ENCODE results near the gene RAD54L.

RAD54L gene

DNA sequence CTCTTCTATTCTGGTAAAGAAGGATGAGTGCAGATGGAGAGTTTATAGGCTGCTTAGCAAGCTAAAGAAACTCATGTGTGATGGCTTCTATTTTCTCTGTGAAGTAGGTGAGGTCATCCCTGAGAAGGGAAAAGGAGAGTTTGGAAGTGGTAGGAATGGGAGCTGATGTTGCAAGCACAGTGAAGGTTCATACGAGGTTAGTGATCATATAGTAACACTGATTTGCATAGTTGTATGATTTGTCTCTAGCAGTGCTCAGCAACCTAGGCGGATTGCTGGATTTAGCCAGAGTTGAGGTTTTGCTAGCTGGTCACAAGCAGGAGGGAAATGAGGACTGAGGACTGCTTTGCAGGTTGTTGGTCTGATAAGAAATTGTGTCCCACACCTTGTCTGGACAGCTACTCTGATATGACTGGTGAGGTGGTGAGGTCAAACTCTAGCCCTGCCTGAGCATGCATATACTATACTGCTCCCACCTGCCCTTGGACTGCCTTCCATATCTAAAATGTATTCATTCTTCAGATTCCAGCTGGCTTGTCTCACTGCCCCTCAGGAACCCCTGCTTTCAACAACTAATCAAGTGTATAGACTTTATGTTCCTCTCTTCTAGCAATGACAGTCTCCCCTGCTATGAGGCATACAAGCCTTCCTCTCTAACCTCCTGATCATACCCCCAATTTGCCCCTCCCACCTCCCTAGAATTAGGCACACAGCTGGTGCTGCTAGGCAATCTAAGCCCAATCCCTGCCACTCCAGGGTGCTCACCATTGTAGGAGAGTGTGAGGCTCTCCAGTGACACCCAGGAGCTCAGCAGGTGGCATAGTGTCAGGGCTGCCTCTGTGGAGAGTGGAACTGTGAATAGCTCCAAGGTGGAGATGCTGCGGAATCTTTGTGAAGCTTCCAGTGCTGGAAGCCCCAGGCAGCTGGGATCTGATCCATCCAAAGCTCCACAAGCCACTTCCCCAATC is 37.3 kb downstream of the RAD54L start:
- no peak for DNase-seq (ENCODE audit: low read depth, low spot score)

DNA sequence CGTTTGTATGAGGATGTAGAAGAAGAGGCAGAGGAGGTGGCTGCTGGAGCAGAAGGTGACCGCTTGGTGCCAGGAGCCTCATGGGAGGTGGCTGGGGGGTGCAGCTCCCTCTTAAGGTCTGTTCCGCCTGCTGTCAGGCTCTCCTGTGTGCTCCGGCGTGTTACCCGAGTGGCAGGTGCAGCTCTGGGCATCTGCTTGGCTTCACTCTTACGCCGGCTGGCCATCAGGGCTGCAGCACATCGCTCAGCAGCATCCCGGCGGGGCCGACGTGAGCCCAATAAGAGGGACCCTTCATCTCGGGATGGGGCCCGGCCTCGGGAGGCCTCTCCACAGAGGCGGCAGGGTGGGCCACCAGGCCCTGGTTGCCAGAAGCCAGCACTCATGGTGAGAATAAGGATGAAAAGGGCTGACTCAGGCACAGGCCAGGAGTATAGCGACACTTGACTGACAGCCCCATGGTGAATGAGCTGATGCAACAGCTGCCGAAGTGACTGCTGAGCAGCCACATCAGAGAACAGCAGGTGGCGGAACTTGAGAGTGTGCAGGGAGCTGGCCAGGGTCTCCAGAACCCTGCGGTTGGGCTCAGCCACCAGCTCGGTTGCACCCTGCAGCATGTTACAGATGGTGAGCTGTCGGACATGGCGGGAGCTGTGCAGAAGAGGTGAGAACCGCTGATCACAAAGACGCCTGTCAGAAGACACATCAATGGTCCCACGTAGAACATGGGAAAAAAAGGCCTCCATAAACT is 38.3 kb downstream of the RAD54L start:
- no peak for DNase-seq (ENCODE audit: low read depth, low spot score)

DNA sequence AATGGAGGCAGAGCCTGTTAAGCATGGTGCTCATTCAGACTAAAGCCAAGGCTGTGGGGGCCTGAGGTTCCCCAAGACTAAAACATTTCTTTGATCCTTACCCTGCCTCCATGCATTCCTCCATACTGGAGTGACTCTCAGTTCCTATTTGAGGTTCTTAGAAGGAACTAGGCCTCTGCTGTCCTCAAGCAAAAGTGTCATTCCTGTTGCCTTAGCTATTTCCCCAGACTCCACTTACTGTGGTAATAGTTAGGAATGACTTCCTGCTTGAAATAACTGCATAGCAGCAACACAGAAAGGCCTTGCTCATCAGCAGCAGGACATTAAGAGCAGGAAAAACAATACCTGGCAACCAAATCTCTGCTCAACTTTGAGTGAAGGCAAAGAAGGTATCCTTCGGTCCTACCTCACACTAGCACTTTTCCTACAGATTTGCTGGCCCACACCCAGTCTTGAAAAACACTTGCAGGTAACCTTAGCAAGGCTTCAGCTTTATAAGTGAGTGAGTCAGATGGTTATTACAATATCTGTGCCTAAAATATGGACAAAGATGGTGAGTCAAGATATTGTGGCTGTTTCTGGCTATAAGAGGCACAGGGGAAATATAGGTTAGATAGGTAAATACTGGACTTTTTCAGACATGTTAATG is 41.0 kb downstream of the RAD54L start:
- no peak for DNase-seq (ENCODE audit: low read depth, low spot score)

DNA sequence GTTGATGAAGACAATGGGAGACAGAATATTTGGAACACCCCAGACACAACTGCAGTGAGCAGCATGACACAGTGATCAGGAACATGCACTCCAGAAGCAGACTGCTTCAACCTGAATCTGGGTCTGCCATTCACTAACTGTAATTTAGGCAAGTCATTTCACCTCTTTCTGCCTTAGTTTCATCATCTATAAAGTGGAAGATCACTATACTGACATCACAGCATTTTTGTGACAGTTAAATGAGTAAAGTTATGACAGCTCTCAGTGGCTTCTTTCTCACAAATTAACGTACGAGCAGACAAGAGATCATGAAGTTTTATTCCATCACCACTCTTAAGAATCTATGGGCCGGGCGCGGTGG is 41.6 kb downstream of the RAD54L start:
- DNase-seq (ENCODE audit: low read depth, low spot score): no peak

DNA sequence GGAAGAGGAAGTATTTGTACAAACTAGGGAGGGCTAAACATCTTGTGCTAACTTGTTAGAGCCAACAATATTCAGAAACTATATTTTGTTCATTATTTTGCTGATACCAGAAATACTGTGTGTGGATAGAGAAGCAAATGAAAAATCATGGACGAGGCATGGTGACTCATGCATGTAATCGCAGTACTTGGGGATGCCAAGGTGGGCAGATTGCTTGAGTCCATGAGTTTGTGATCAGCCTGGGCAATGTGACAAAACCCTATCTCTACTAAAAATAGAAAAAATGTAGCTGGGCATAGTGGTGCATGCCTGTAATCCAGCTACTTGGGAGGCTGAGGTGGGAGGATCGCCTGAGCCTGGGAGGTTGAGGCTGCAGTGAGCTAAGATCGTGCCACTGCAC is 42.4 kb downstream of the RAD54L start:
- no peak for DNase-seq (ENCODE audit: low read depth, low spot score)

DNA sequence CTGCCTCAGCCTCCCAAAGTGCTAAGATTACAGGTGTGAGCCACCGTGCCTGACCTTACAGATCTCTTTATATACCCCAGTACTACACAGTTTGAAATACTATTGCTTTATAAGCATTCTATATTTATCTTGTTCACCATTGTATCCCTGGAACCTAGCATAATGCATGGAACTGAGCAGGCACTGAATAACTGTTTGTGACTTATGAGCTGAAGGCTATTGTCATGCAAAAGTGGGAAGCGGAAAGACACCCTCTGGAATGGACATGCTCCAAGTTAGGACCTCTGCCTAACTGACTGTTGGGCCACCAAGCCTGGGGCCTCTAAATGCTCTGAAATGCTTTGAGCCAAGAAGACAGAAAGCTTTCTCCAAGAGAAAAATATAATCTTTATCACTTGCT is 47.7 kb downstream of the RAD54L start:
- DNase-seq (ENCODE audit: low read depth, low spot score): no peak

DNA sequence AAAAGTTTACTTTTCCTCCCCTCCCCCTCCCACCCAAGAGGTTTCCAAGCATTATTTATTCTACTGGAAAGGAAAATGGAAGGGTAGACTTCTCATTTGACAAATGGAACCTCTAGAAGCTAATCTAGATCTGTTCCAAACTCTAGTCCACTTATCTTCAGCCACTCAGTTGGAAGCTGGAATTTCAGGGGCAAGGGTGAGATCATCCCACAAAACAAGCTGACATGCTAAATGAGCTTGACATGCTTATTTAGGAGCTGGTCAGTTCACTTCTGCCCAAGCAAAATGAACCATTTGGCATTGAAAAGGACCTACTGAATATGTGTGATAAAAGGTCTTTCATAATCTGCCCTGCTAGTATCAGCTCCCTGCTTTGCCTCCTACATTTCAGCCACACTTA is 50.8 kb downstream of the RAD54L start:
- DNase-seq (ENCODE audit: low read depth, low spot score): no peak

DNA sequence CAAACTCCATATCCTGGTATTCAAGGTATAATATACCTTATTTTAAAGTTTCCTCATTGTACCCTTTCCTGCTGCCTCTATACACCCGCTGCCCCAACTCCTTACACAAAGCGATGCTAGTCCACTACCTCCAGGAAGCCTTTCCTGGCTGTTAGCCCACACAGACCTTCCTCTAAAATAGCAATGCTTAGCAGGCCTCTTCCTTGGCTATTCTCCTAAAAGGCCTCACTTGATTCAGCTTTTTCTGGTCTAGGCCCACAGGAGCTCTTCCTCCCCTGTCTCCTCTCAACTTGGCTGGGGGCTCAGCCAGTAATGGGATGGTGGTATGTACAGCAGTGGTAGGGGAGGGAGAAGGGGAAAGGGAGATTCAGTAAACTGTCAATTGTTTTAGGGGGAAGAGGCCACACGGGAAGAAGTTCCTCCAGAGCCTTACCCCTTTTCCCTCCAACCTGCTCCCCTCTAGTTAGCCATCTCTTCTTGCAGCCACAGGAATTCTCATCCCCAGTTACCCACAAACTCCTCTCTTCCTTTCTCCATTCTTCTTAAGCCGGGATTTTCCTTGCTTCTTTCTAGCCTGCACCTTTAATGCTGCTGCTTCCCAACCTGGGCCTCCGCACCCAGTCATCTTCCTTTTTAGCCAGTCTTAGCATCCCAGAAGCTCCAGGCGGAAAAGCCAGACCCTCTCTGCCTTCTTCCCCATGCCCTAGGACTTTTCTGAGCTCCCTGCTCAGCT is 53.3 kb downstream of the RAD54L start:
- DNase-seq (ENCODE audit: low read depth, low spot score): no peak

DNA sequence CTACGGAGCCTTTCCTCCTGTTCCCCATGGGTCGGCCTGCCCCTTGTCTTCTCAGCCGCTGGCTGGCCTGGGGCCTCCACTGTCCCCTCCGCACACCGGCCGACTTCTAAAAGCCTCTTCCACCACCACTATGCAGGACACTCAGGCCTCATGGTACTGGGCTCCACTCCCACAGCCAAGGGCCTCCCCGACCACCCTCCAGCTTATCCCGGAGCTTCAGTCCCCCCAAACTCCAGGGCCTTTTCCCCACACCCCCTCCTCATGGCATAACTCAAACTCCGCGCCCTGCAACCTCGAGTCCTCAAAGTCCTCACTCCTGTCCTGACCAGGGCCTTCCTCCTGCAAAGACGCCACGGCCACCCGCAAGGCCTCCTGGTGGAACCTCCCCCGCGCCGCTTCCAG is 53.8 kb downstream of the RAD54L start:
- peak; percentile 3 for DNase-seq (ENCODE audit: low read depth, low spot score)

DNA sequence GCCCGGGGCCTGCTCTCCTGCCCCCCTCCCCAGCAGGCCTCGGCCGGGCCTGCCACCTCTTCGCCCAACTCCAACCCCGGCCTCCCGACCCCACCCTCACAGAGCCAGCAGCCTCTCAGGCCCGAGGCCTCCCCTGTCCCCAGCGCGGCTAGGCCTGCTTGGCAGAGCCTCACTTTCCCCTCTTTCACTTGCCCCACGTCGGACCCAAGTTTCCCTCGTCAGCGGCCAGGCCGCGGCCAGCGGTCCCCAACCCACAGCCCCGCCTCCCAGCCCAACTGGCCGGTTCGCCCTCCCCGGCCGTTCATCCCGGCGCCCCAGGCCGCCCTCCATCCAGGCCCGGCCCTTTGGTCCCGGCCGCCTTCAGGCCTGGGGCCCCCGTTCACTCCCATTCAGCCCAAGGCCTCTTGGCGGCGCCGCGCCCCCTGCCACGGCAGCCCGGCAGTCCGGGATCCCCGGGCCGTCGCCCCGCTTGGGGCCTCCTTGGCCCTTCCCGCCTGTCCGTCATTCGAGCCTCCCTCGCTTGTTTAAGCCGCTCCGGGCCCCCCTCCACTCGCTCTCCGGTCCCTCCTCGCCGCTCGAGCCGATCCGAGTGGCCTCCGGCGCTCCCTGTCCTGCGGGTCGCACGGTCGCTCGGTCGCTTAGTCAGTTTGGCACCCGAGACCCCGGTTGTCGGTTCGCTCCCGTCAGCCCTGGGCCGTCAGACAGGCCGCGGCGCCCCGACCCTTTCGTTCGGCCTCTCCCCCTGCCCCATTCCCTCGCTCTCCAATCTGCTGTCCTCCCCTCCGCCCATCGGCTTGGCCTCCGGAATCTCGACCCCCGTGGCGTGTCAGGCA is 54.5 kb downstream of the RAD54L start:
- peak; percentile 30 for DNase-seq (ENCODE audit: low read depth, low spot score)

DNA sequence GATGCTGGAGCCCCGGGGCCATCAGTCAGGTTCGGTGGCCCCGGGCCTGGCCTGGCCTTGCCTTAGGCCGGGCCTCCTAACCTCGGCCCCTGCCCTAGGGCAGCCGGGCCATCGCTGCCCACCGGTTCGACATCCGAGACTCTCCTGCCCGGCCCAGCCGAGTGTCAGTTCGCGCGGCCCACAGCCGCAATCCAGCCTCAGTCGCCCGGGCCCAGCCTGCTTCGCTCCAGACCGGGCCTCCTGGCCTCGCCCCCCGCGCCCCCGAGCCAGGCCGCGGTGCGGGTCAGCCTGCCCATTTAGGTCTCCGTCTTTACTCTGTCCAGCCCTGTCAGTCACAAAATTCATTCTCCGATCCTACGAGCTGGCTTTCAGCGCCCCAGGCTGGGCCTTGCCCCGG is 55.1 kb downstream of the RAD54L start:
- DNase-seq (ENCODE audit: low read depth, low spot score): no peak

DNA sequence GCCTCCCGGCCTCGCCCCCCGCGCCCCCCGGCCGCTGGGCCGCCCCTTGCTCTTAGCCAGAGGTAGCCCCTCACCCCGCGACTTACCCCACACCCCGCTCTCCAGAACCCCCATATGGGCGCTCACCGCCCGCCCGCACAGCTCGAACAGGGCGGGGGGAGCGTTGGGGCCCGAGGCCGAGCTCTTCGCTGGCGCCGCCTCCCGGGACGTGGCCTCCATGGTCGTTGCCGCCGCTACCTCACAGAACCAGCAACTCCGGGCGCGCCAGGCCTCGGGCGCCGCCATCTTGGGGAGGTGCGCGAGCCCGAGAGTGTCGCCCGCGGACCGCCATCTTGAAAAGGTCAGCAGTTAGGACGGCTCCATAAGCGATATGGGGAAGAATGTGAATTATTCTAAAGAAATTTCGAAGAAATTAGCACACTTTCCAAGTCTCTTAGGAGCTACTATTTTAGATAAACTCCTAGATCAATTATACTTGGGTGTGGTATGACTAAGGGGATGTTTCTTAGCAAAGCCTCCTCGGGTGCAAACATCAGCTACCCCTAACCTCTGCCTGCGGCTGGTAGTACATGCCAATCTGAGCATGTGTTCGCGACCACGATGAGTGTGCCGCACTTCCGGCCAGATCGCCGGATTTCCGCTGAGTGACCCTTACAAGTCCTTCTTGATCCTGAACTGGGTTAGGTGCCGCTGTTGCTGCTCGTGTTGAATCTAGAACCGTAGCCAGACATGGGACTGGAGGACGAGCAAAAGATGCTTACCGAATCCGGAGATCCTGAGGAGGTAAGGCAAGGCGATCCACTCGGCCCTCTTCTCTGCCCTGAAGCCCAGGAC is 55.7 kb downstream of the RAD54L start, which contains the start of the genes LRRC41 and UQCRH:
LRRC41 (minus strand) TSS at position 579 of the 834 bp plus-strand sequence; CDS start at position 285, 294 bp downstream.
UQCRH (plus strand) TSS at position 661 of the 834 bp plus-strand sequence; CDS start at position 730, 69 bp downstream.
- DNase-seq (ENCODE audit: low read depth, low spot score): peak; percentile 94

DNA sequence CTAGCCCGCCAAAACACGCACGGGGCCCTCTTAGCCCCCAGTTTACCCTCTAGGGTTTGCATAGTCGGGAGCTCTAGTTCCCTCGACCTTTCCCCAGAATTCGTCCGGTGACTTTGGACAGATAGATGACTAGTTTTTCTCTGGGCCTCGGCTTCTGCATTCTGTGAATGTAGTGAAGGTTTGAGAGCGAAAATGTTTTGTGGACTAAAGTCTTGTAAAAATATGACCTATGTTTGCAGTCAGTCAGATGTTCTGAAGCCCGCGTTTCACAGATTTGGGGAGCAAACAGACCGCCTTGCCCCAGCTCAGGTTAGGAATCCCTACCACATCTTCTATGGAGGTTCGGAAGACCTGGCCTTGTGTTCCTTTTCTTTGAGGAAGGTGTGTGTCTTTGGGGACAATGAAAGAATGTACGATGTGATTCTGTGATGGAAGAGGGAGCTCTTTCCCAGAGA is 56.3 kb downstream of the RAD54L start:
- DNase-seq (ENCODE audit: low read depth, low spot score): no peak

DNA sequence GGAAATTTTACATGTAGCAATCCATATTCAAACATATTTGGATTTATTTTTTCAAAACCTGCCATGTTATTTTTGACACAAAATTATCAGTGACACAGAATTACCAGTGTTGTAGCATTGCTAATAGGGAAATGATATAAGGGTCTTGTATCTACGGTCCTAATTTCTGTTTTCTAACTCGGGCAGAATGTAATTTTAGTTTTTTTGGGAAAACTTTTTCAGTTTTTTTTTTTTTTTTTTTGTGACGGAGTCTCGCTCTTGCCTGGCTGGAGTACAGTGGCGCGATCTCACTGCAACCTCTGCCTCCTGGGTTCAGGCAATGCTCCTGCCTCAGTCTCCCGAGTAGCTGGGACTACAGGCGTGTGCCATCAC is 58.6 kb downstream of the RAD54L start:
- DNase-seq (ENCODE audit: low read depth, low spot score): no peak

DNA sequence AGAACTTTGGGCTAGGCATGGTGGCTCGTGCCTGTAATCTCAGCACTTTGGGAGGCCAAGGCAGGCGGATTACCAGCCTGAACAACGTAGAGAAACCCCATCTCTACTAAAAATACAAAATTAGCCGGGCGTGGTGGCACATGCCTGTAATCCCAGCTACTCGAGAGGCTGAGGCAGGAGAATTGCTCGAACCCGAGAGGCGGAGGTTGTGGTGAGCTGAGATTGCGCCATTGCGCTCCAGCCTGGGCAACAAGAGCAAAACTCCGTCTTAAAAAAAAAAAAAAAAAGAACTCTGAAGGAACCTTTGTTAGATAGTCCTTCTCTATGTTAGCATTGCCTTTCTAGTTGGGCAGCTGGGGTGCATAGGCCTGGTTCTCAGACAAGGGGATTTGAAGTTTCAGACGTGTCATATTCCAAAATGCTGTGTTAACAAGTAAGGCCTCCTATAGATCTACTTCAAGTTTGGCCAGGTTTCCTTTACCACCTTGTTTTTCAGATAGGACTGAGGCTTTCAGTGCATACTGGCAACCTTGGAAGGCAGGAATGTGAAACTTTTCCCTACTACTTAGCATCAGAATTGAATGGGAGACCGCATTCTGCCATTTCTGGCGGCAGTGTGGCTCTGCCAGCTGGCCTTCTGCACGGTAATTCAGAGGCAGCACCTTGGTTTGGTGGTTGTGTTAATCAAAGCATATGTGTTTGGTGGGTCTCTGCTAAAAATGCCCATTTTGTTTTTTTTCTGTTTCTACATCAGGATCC is 62.0 kb downstream of the RAD54L start:
- DNase-seq (ENCODE audit: low read depth, low spot score): no peak

DNA sequence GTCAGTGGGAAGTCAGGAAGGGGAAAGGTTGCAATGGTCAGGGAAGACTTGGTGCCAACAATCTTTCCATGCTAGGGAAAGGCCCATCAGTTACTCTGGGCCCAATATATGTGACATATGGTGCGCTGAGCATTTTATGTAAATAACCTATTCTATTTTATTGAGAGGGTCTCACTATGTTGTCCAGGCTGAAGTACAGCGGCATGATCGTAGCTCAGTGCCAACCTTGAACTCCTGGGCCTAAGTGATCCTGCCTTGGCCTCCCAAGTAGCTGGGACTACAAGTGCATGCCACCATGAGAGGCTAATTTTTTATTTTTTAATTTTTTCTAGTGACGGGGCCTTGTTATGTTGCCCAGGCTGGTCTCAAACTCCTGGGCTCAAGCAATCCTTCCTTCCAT is 62.8 kb downstream of the RAD54L start:
- no peak for DNase-seq (ENCODE audit: low read depth, low spot score)

DNA sequence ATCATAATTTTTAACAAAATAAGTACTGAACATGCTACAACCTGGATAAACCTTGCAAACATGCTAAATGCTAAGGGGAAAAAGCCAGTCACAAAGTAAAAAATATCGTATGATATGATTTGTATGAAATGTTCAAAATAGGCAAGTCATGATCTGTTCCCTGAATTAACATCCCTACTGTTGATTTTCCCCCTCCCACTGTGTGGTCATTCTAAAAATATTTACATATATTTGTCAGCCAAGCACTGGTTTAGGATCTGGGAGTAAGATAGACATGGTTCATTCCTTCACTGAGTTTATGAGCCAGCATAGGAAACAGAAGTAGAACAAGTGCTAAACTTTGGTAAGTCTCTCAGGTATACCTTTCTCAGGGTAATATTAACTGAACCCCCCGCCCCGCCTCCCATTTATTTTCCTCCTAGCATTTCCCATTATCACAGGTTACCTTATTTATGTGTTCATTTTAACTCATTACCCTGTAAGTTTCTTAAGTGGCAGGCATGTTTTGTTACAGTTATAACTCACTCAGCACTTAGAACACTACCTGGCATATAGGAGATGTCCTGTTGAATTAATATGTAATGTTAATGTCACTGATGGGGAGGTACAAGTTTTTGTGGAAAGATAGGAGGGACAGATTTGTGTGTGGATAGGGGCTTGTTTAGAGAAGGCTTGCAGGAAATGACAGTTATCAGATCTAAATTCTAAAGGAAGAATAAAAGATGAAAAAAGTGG is 68.3 kb downstream of the RAD54L start:
- no peak for DNase-seq (ENCODE audit: low read depth, low spot score)

DNA sequence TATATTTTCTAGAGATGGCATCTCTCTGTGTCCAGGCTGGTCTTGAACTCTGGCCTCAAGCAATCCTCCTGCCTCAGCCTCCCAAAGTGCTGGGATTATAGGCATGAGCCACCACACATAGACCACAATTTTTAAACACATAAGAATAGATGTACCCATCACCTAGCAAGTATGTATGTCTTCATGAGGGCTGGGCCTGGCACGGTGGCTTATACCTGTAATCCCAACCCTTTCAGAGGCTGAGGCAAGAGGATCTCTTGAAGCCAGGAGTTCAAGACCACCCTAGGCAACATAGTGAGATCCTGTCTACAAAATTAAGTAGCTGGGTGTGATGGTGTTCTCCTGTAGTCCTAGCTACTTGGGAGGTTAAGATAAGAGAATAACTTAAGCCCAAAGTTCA is 69.8 kb downstream of the RAD54L start:
- no peak for DNase-seq (ENCODE audit: low read depth, low spot score)

Data from brain pericyte (primary cell).